Stimulated activated CD4-positive, alpha-beta T cell treated with anti-CD3 and anti-CD28 coated beads, Interleukin-2, amount 100 ng/mL, for 4 hours (primary cell): ENCODE data around the gene LSM10.

Experiments used
- DNase-seq: peaks from one replicate; pipeline ENCODE4 v3.0.0-alpha.2; 2020; ENCODE audit warnings: low read depth

LSM10 gene

GRCh38 chr1:36408479-36408878 is 10.8 kb upstream of the LSM10 start:
- DNase-seq, result no peak

- no peak for DNase-seq
Measured at GRCh38 chr1:36406440-36406839, 8.7 kb upstream of the LSM10 start.

- no peak for DNase-seq
Measured at GRCh38 chr1:36402504-36402890, 4.8 kb upstream of the LSM10 start.

GRCh38 chr1:36401602-36402503 is 4.1 kb upstream of the LSM10 start:
- DNase-seq, result no peak

- DNase-seq, result no peak
Measured at GRCh38 chr1:36400825-36401601, 3.3 kb upstream of the LSM10 start.

- no peak for DNase-seq
Measured at GRCh38 chr1:36400514-36400824, 2.8 kb upstream of the LSM10 start.

- no peak for DNase-seq
Measured at GRCh38 chr1:36398370-36398977, 766 bp upstream of the LSM10 start.

GRCh38 chr1:36397083-36397377 is 678 bp downstream of the LSM10 start:
- peak; percentile 15 for DNase-seq

GRCh38 chr1:36396359-36396758 is 1.3 kb downstream of the LSM10 start:
- no peak for DNase-seq

- no peak for DNase-seq
Measured at GRCh38 chr1:36393686-36394085, 4.0 kb downstream of the LSM10 start.

GRCh38 chr1:36392836-36393235 is 4.9 kb downstream of the LSM10 start:
- DNase-seq, result no peak

GRCh38 chr1:36391271-36391670 is 6.4 kb downstream of the LSM10 start:
- DNase-seq, result no peak

GRCh38 chr1:36390411-36390810 is 7.3 kb downstream of the LSM10 start:
- no peak for DNase-seq

- DNase-seq, result no peak
Measured at GRCh38 chr1:36389999-36390398, 7.7 kb downstream of the LSM10 start.

- no peak for DNase-seq
Measured at GRCh38 chr1:36389261-36389660, 8.4 kb downstream of the LSM10 start.

GRCh38 chr1:36387141-36387949 is 10.4 kb downstream of the LSM10 start:
- no peak for DNase-seq

- DNase-seq, result peak; percentile 94
Measured at GRCh38 chr1:36386265-36387140, 11.2 kb downstream of the LSM10 start.

GRCh38 chr1:36385410-36386264 is 12.1 kb downstream of the LSM10 start, which contains the start of gene STK40:
Gene STK40, minus strand, starts transcription at chr1:36385924. Its CDS starts 24,592 bp downstream, at chr1:36361332.
- DNase-seq, result peak; percentile 98

- DNase-seq, result no peak
Measured at GRCh38 chr1:36384542-36385409, 12.9 kb downstream of the LSM10 start.
